HCT116 (cell line): ENCODE measurements around the gene MAPKAPK5.

Experiments
- EZH2 ChIP-seq: fragments of 200-600 bp; sonication (generic); IDR thresholded peaks from 2 replicates; pipeline ENCODE4 v1.6.1; 2017; ENCODE audit warnings: antibody characterized with exemption, mixed run types
- POLR2A ChIP-seq: IDR thresholded peaks from 2 replicates; pipeline ENCODE4 v1.7.0; 2011; ENCODE audit warnings: borderline replicate concordance; ENCODE audit not compliant: insufficient read depth, insufficient read length; ENCODE audit errors: extremely low read depth
- POLR2AphosphoS5 ChIP-seq: IDR thresholded peaks from 2 replicates; pipeline ENCODE4 v1.6.1; 2011; ENCODE audit warnings: mild to moderate bottlenecking, low read depth, low read length, moderate library complexity
- SIN3A ChIP-seq: IDR thresholded peaks from 2 replicates; pipeline ENCODE4 v1.6.1; 2012; ENCODE audit warnings: low read depth
- YY1 ChIP-seq: IDR thresholded peaks from 2 replicates; pipeline ENCODE4 v1.6.1; 2011; ENCODE audit warnings: low read length, low read depth, moderate library complexity, mild to moderate bottlenecking; ENCODE audit not compliant: insufficient replicate concordance; ENCODE audit errors: extremely low read depth
- ZNF274 ChIP-seq: fragments of 200-500 bp; sonication (Bioruptor generic); IDR thresholded peaks from 2 replicates; pipeline ENCODE4 v1.6.1; 2014; ENCODE audit warnings: mild to moderate bottlenecking, low read depth, low read length, inconsistent platforms
- TF ChIP-seq, protein P1 (sequence below), 3 experiments: fragments of 200-600 bp in 1 of 3; sonication (generic) in 1 of 3; IDR thresholded peaks in 2 of 3; conservative IDR thresholded peaks in 1 of 3; 2 replicates each; pipeline ENCODE4 v1.5.1; 2012 to 2017; ENCODE audit warnings: low read depth in 2 of 3, low read length in 2 of 3, antibody characterized with exemption in 1 of 3, borderline replicate concordance in 1 of 3, control low read depth in 1 of 3, mild to moderate bottlenecking in 1 of 3, mixed read lengths in 1 of 3, mixed run types in 1 of 3, moderate library complexity in 1 of 3; ENCODE audit not compliant: insufficient read depth in 1 of 3

GRCh38 chr12:111886662-111887545 is 44.9 kb downstream of the MAPKAPK5 start:
- no peak for TF ChIP-seq ZNF274
- TF ChIP-seq, protein P1, sequence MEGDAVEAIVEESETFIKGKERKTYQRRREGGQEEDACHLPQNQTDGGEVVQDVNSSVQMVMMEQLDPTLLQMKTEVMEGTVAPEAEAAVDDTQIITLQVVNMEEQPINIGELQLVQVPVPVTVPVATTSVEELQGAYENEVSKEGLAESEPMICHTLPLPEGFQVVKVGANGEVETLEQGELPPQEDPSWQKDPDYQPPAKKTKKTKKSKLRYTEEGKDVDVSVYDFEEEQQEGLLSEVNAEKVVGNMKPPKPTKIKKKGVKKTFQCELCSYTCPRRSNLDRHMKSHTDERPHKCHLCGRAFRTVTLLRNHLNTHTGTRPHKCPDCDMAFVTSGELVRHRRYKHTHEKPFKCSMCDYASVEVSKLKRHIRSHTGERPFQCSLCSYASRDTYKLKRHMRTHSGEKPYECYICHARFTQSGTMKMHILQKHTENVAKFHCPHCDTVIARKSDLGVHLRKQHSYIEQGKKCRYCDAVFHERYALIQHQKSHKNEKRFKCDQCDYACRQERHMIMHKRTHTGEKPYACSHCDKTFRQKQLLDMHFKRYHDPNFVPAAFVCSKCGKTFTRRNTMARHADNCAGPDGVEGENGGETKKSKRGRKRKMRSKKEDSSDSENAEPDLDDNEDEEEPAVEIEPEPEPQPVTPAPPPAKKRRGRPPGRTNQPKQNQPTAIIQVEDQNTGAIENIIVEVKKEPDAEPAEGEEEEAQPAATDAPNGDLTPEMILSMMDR (IDR thresholded peaks at IDR 0.05 in 2 of 3, conservative IDR thresholded peaks at IDR 0.05 in 1 of 3; ENCODE audit: borderline replicate concordance in 1 of 3, insufficient read depth in 1 of 3, low read depth in 2 of 3, low read length in 2 of 3) = no peak
- no peak for TF ChIP-seq EZH2
- no peak for TF ChIP-seq SIN3A
- no peak for TF ChIP-seq POLR2AphosphoS5
- no peak for TF ChIP-seq YY1
- TF ChIP-seq POLR2A = no peak
